DMS 273 treated with DMSO at 0.1 percent for 48 hours (cell line): Measurements from ENCODE around the gene ARMC6.
A peak's percentile ranks its signal among the peaks of the same experiment; 100 is the strongest.
"Not testable (repeated sequence)": the region's sequence is repeated elsewhere in the genome, so short reads cannot be mapped to it uniquely, and the experiment has no call there.

Experiments
- DNase-seq: peaks from one replicate; lab custom pipeline; 2025; lab: John Stamatoyannopoulos, UW

The ARMC6 gene

GRCh38 chr19:19022380-19022961 lies 10.9 kb upstream of the ARMC6 start:
- DNase-seq, result no peak

GRCh38 chr19:19023376-19023775 lies 10.0 kb upstream of the ARMC6 start:
- not testable (repeated sequence) for DNase-seq

- no peak for DNase-seq
Measured at GRCh38 chr19:19025861-19026260, 7.5 kb upstream of the ARMC6 start.

GRCh38 chr19:19026299-19026971 lies 7.0 kb upstream of the ARMC6 start:
- DNase-seq, result no peak

GRCh38 chr19:19027228-19027627 lies 6.2 kb upstream of the ARMC6 start:
- DNase-seq, result no peak

- no peak for DNase-seq
Measured at GRCh38 chr19:19028526-19028925, 4.9 kb upstream of the ARMC6 start.

GRCh38 chr19:19031891-19032290 lies 1.5 kb upstream of the ARMC6 start:
- no peak for DNase-seq

- no peak for DNase-seq
Measured at GRCh38 chr19:19032420-19033175, 805 bp upstream of the ARMC6 start.

GRCh38 chr19:19033176-19033425 lies 302 bp upstream of the ARMC6 start:
- no peak for DNase-seq

GRCh38 chr19:19034204-19034624 lies 811 bp downstream of the ARMC6 start:
- peak; percentile 65 for DNase-seq

- no peak for DNase-seq
Measured at GRCh38 chr19:19039901-19040300, 6.5 kb downstream of the ARMC6 start.

- no peak for DNase-seq
Measured at GRCh38 chr19:19040417-19040816, 7.0 kb downstream of the ARMC6 start.

- DNase-seq, result no peak
Measured at GRCh38 chr19:19042732-19043280, 9.4 kb downstream of the ARMC6 start.

GRCh38 chr19:19043481-19043880 lies 10.1 kb downstream of the ARMC6 start:
- DNase-seq, result no peak

GRCh38 chr19:19043881-19044280 lies 10.5 kb downstream of the ARMC6 start:
- no peak for DNase-seq

- DNase-seq, result no peak
Measured at GRCh38 chr19:19049406-19049805, 16.0 kb downstream of the ARMC6 start.

GRCh38 chr19:19050104-19050503 lies 16.7 kb downstream of the ARMC6 start:
- no peak for DNase-seq

- no peak for DNase-seq
Measured at GRCh38 chr19:19050731-19051130, 17.3 kb downstream of the ARMC6 start.

GRCh38 chr19:19051478-19052213 lies 18.2 kb downstream of the ARMC6 start:
- DNase-seq, result no peak

- no peak for DNase-seq
Measured at GRCh38 chr19:19052921-19053320, 19.5 kb downstream of the ARMC6 start.

- DNase-seq, result no peak
Measured at GRCh38 chr19:19053508-19054314, 20.3 kb downstream of the ARMC6 start.
